ENCODE data around the gene ELK4.

- TF ChIP-seq CTCF (IDR thresholded peaks at IDR 0.05; ENCODE audit: insufficient read depth, low read length) (no peak), GABPA (IDR thresholded peaks at IDR 0.05; ENCODE audit: low read depth) (no peak), REST (IDR thresholded peaks at IDR 0.05; ENCODE audit: insufficient replicate concordance, low read depth) (no peak)
Observed at GRCh38 chr1:205575294-205575885, 56.4 kb downstream of the ELK4 start.

Data from HL-60 (cell line).